Embryonic facial prominence (tissue), 1 donor: Measurements from ENCODE around the gene SLC41A1.
"Not testable (repeated sequence)": the region's sequence is repeated elsewhere in the genome, so short reads cannot be mapped to it uniquely, and the experiment has no call there.

Experiments used
- DNase-seq: peaks from one replicate; pipeline ENCODE4 v3.0.0-alpha.2; 2016; ENCODE audit errors: extremely low spot score

SLC41A1 gene

GRCh38 chr1:205812878-205813754 lies at the start of gene SLC41A1:
SLC41A1 (minus strand) TSS chr1:205813198; CDS start chr1:205810441, 2,757 bp downstream.
- DNase-seq = peak; percentile 87

- no peak for DNase-seq
These were observed 48.5 kb upstream of the SLC41A1 start for GRCh38 chr1:205861540-205861939.

- DNase-seq = no peak
These were observed 45.4 kb upstream of the SLC41A1 start for GRCh38 chr1:205858141-205858961.

GRCh38 chr1:205857501-205857900 lies 44.5 kb upstream of the SLC41A1 start:
- DNase-seq = not testable (repeated sequence)

- no peak for DNase-seq
These were observed 43.4 kb upstream of the SLC41A1 start for GRCh38 chr1:205856433-205856832.

GRCh38 chr1:205852969-205853368 lies 40.0 kb upstream of the SLC41A1 start:
- no peak for DNase-seq

- DNase-seq = no peak
These were observed 39.0 kb upstream of the SLC41A1 start for GRCh38 chr1:205851993-205852392.

GRCh38 chr1:205849619-205850355 lies 36.8 kb upstream of the SLC41A1 start, which contains the start of gene PM20D1:
PM20D1 (minus strand) TSS chr1:205850132; CDS start chr1:205850072, 60 bp downstream.
- DNase-seq = peak; percentile 13

- DNase-seq = no peak
These were observed 30.2 kb upstream of the SLC41A1 start for GRCh38 chr1:205843036-205843859.

GRCh38 chr1:205842229-205842628 lies 29.2 kb upstream of the SLC41A1 start:
- no peak for DNase-seq

- no peak for DNase-seq
These were observed 27.3 kb upstream of the SLC41A1 start for GRCh38 chr1:205840146-205840923.

- no peak for DNase-seq
These were observed 24.5 kb upstream of the SLC41A1 start for GRCh38 chr1:205837382-205837970.

GRCh38 chr1:205834751-205835150 lies 21.8 kb upstream of the SLC41A1 start:
- DNase-seq = no peak

- no peak for DNase-seq
These were observed 19.3 kb upstream of the SLC41A1 start for GRCh38 chr1:205832326-205832751.

GRCh38 chr1:205827623-205828022 lies 14.6 kb upstream of the SLC41A1 start:
- DNase-seq = no peak

- DNase-seq = no peak
These were observed 14.0 kb upstream of the SLC41A1 start for GRCh38 chr1:205826995-205827394.

GRCh38 chr1:205826016-205826806 lies 13.2 kb upstream of the SLC41A1 start:
- no peak for DNase-seq

- no peak for DNase-seq
These were observed 11.2 kb upstream of the SLC41A1 start for GRCh38 chr1:205824180-205824579.

GRCh38 chr1:205823260-205823659 lies 10.3 kb upstream of the SLC41A1 start:
- DNase-seq = not testable (repeated sequence)
